Astrocyte (in vitro differentiated cells and primary cell): ENCODE results near the gene CYP2U1. TPM values are rescaled to one million over a fixed set of nuclear protein-coding genes. Genes with fewer than 3 reads are reported as not detected.
"Not testable (repeated sequence)": the region's sequence is repeated elsewhere in the genome, so short reads cannot be mapped to it uniquely, and the experiment has no call there.

Experiments
- DNase-seq: peaks from one replicate; pipeline ENCODE4 v3.0.0-alpha.2; 2010; ENCODE audit warnings: low read depth
- FAIRE-seq: peaks from 2 replicates; lab custom pipeline; 2011; peaks lifted over from hg19 to GRCh38; lab: Jason Lieb, UNC
- H2AFZ ChIP-seq: 2 replicates; pipeline ENCODE4 v1.6.0; 2012; ENCODE audit warnings: low read depth, low read length, inconsistent platforms
- H3K27ac ChIP-seq: 2 replicates; pipeline ENCODE4 v1.5.1; 2011; ENCODE audit warnings: low read depth, low read length, inconsistent platforms
- H3K27me3 ChIP-seq: 2 replicates; pipeline ENCODE4 v1.6.0; 2011; ENCODE audit warnings: low read length, inconsistent platforms; ENCODE audit not compliant: insufficient read depth
- H3K36me3 ChIP-seq: 2 replicates; pipeline ENCODE4 v1.5.1; 2011; ENCODE audit warnings: low read length, inconsistent platforms; ENCODE audit not compliant: insufficient read depth
- H3K4me1 ChIP-seq: 2 replicates; pipeline ENCODE4 v1.5.1; 2011; ENCODE audit warnings: low read length, inconsistent platforms; ENCODE audit not compliant: insufficient read depth
- H3K4me2 ChIP-seq: 2 replicates; pipeline ENCODE4 v1.6.0; 2012; ENCODE audit warnings: low read length, inconsistent platforms
- H3K4me3 ChIP-seq: 2 replicates; pipeline ENCODE4 v1.5.1; 2011; ENCODE audit warnings: low read depth, mild to moderate bottlenecking, low read length, inconsistent platforms; ENCODE audit not compliant: insufficient read depth
- H3K79me2 ChIP-seq: 2 replicates; pipeline ENCODE4 v1.6.0; 2012; ENCODE audit warnings: mild to moderate bottlenecking, low read length, inconsistent platforms; ENCODE audit not compliant: insufficient read depth
- H3K9ac ChIP-seq: 2 replicates; pipeline ENCODE4 v1.6.0; 2012; ENCODE audit warnings: mild to moderate bottlenecking, low read length, inconsistent platforms
- H3K9me3 ChIP-seq: 2 replicates; pipeline ENCODE4 v1.5.1; 2012; ENCODE audit warnings: low read depth, mild to moderate bottlenecking, low read length, inconsistent platforms; ENCODE audit not compliant: insufficient read depth
- H4K20me1 ChIP-seq: 2 replicates; pipeline ENCODE4 v1.6.0; 2012; ENCODE audit warnings: low read length, inconsistent platforms; ENCODE audit not compliant: insufficient read depth
- H3K27ac Mint-ChIP-seq: one replicate; pipeline ENCODE4 v1.8.0; 2021; ENCODE audit warnings: mild to moderate bottlenecking, mixed read lengths; ENCODE audit not compliant: unreplicated experiment
- H3K27me3 Mint-ChIP-seq: one replicate; pipeline ENCODE4 v1.8.0; 2021; ENCODE audit warnings: low read depth, mixed read lengths; ENCODE audit not compliant: unreplicated experiment
- H3K36me3 Mint-ChIP-seq: one replicate; pipeline ENCODE4 v1.8.0; 2021; ENCODE audit warnings: low read depth, mixed read lengths; ENCODE audit not compliant: unreplicated experiment
- H3K4me1 Mint-ChIP-seq: one replicate; pipeline ENCODE4 v1.8.0; 2021; ENCODE audit warnings: low read depth, mixed read lengths; ENCODE audit not compliant: unreplicated experiment
- H3K4me3 Mint-ChIP-seq: one replicate; pipeline ENCODE4 v1.8.0; 2021; ENCODE audit warnings: mild to moderate bottlenecking, moderate library complexity, mixed read lengths; ENCODE audit not compliant: unreplicated experiment
- H3K9me3 Mint-ChIP-seq: one replicate; pipeline ENCODE4 v1.8.0; 2021; ENCODE audit warnings: mild to moderate bottlenecking, mixed read lengths; ENCODE audit not compliant: unreplicated experiment
- CTCF ChIP-seq: IDR thresholded peaks from 2 replicates; pipeline ENCODE4 v1.5.1; 2011; ENCODE audit warnings: low read depth, mild to moderate bottlenecking, inconsistent platforms, low read length, moderate library complexity; ENCODE audit not compliant: insufficient read depth
- EZH2 ChIP-seq: IDR thresholded peaks from 2 replicates; pipeline ENCODE4 v1.6.1; 2012; ENCODE audit warnings: mild to moderate bottlenecking, low read length, inconsistent platforms; ENCODE audit not compliant: insufficient read depth
- total RNA-seq: library from RNA; stranded (reverse); gene quantifications from 2 replicates; pipeline ENCODE4 v1.2.1, GENCODE V29; 2021

CYP2U1 gene
- total RNA-seq, 1 donor from 2014 or later: 7.6 TPM

- H3K79me2 ChIP-seq: no peaks in the 10 kb centered on the region
- peaks cover 4% of the 10 kb centered on the region for H3K36me3 Mint-ChIP-seq
- FAIRE-seq (no peak), DNase-seq (no peak)
- H3K27ac Mint-ChIP-seq: no peak overlapping the region
- H3K27me3 ChIP-seq: no peaks in the 10 kb centered on the region
- no peak overlapping the region for H3K4me2 ChIP-seq
- no peak for TF ChIP-seq CTCF
- TF ChIP-seq EZH2: no peak
- no peaks in the 10 kb centered on the region for H3K27me3 Mint-ChIP-seq
- no peaks in the 10 kb centered on the region for H3K36me3 ChIP-seq
- no peak overlapping the region for H3K4me3 Mint-ChIP-seq
- H3K4me1 Mint-ChIP-seq: no peaks in the 10 kb centered on the region
- no peak overlapping the region for H2AFZ ChIP-seq
- H3K4me3 ChIP-seq: no peak overlapping the region
- no peaks in the 10 kb centered on the region for H3K4me1 ChIP-seq
- H4K20me1 ChIP-seq: no peaks in the 10 kb centered on the region
- no peak overlapping the region for H3K27ac ChIP-seq
- peaks cover 10% of the 10 kb centered on the region for H3K9me3 Mint-ChIP-seq
- H3K9ac ChIP-seq: no peak overlapping the region
- no peaks in the 10 kb centered on the region for H3K9me3 ChIP-seq
Observed at GRCh38 chr4:107922486-107923473, 8.6 kb upstream of the CYP2U1 start.

- not testable (repeated sequence) for H3K36me3 Mint-ChIP-seq, H4K20me1 ChIP-seq, H3K27ac ChIP-seq, H3K27ac Mint-ChIP-seq, H3K36me3 ChIP-seq, H3K79me2 ChIP-seq, H3K4me1 ChIP-seq, H3K4me3 Mint-ChIP-seq, H2AFZ ChIP-seq, H3K4me1 Mint-ChIP-seq, H3K9ac ChIP-seq, H3K4me2 ChIP-seq, H3K27me3 ChIP-seq, H3K4me3 ChIP-seq, DNase-seq, H3K9me3 Mint-ChIP-seq, H3K27me3 Mint-ChIP-seq, FAIRE-seq, H3K9me3 ChIP-seq
Observed at GRCh38 chr4:107925713-107926112, 5.6 kb upstream of the CYP2U1 start.

GRCh38 chr4:107926875-107927274 is 4.5 kb upstream of the CYP2U1 start:
- H3K36me3 ChIP-seq, H4K20me1 ChIP-seq, H3K9ac ChIP-seq, H3K27me3 ChIP-seq, H3K4me1 ChIP-seq, DNase-seq, H3K27me3 Mint-ChIP-seq, H3K36me3 Mint-ChIP-seq, H2AFZ ChIP-seq, H3K4me3 ChIP-seq, H3K27ac ChIP-seq, H3K9me3 Mint-ChIP-seq, H3K9me3 ChIP-seq, H3K27ac Mint-ChIP-seq, H3K4me2 ChIP-seq, FAIRE-seq, H3K4me1 Mint-ChIP-seq, H3K79me2 ChIP-seq, H3K4me3 Mint-ChIP-seq: not testable (repeated sequence)
